ENCODE results near the gene DNAAF8.

DNA sequence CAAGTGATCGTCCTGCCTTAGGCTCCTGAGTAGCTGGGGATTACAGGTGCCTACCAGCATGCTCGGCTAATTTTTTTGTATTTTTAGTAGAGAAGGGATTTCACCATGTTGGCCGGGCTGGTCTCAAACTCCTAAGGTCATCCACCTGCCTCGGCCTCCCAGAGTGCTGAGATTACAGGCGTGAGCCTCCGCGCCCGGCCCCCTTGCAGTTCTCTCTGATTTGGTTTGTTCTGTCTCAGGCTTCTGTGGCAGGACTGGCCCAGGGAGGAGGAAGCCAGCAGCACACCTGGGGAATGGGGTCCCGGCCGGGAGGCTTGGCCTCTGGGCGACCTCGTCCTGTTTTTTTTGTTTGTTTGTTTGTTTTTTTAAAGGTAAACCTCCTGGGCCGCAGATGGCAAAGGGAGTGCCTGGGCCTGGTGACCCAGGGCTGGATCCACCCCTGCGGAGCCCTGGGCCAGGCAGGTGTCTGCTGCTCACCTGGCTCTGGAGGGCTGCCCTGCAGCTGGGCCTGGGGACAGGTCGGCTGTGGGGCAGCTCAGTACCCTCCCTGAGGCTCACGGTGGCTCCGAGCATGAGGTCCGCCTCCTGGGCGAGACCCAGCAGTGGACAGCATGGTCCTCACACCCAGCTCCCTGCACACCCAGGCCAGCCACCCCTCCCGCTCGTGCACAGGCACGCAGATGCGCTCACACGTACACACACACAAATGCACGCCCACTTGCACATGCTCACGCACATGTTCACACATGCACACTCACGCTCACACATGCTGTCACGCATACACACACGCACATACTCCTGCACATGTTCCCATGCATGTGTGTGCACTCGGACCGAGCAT, 44.3 kb upstream of the DNAAF8 start:
- TF ChIP-seq, protein P1, sequence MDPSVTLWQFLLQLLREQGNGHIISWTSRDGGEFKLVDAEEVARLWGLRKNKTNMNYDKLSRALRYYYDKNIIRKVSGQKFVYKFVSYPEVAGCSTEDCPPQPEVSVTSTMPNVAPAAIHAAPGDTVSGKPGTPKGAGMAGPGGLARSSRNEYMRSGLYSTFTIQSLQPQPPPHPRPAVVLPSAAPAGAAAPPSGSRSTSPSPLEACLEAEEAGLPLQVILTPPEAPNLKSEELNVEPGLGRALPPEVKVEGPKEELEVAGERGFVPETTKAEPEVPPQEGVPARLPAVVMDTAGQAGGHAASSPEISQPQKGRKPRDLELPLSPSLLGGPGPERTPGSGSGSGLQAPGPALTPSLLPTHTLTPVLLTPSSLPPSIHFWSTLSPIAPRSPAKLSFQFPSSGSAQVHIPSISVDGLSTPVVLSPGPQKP (IDR thresholded peaks at IDR 0.05; ENCODE audit: low read depth, low read length), result no peak
- TF ChIP-seq POLR2A (IDR thresholded peaks at IDR 0.05; ENCODE audit: low read length), result no peak
- TF ChIP-seq MAX (IDR thresholded peaks at IDR 0.05), result no peak
- TF ChIP-seq, protein P2, sequence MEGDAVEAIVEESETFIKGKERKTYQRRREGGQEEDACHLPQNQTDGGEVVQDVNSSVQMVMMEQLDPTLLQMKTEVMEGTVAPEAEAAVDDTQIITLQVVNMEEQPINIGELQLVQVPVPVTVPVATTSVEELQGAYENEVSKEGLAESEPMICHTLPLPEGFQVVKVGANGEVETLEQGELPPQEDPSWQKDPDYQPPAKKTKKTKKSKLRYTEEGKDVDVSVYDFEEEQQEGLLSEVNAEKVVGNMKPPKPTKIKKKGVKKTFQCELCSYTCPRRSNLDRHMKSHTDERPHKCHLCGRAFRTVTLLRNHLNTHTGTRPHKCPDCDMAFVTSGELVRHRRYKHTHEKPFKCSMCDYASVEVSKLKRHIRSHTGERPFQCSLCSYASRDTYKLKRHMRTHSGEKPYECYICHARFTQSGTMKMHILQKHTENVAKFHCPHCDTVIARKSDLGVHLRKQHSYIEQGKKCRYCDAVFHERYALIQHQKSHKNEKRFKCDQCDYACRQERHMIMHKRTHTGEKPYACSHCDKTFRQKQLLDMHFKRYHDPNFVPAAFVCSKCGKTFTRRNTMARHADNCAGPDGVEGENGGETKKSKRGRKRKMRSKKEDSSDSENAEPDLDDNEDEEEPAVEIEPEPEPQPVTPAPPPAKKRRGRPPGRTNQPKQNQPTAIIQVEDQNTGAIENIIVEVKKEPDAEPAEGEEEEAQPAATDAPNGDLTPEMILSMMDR (IDR thresholded peaks at IDR 0.05), result no peak
- TF ChIP-seq, protein P3, sequence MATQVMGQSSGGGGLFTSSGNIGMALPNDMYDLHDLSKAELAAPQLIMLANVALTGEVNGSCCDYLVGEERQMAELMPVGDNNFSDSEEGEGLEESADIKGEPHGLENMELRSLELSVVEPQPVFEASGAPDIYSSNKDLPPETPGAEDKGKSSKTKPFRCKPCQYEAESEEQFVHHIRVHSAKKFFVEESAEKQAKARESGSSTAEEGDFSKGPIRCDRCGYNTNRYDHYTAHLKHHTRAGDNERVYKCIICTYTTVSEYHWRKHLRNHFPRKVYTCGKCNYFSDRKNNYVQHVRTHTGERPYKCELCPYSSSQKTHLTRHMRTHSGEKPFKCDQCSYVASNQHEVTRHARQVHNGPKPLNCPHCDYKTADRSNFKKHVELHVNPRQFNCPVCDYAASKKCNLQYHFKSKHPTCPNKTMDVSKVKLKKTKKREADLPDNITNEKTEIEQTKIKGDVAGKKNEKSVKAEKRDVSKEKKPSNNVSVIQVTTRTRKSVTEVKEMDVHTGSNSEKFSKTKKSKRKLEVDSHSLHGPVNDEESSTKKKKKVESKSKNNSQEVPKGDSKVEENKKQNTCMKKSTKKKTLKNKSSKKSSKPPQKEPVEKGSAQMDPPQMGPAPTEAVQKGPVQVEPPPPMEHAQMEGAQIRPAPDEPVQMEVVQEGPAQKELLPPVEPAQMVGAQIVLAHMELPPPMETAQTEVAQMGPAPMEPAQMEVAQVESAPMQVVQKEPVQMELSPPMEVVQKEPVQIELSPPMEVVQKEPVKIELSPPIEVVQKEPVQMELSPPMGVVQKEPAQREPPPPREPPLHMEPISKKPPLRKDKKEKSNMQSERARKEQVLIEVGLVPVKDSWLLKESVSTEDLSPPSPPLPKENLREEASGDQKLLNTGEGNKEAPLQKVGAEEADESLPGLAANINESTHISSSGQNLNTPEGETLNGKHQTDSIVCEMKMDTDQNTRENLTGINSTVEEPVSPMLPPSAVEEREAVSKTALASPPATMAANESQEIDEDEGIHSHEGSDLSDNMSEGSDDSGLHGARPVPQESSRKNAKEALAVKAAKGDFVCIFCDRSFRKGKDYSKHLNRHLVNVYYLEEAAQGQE (IDR thresholded peaks at IDR 0.05), result no peak
- TF ChIP-seq BCL3 (IDR thresholded peaks at IDR 0.05), result no peak

Measured in A549 (cell line).